ENCODE results near the gene MTARC1.
A peak's percentile ranks its signal among the peaks of the same experiment; 100 is the strongest.

MTARC1 gene

GRCh38 chr1:220798338-220798737, 11.6 kb downstream of the MTARC1 start:
- TF ChIP-seq CTCF (IDR thresholded peaks at IDR 0.05; ENCODE audit: low read depth, low read length, missing control alignments), result no peak
- no peak overlapping the region for H3K4me3 ChIP-seq (ENCODE audit: low read depth, low read length)
- no peak for DNase-seq (ENCODE audit: low read depth)

- DNase-seq (ENCODE audit: low read depth), result no peak
- H3K4me3 ChIP-seq (ENCODE audit: low read depth, low read length), result no peak overlapping the region
- TF ChIP-seq CTCF (IDR thresholded peaks at IDR 0.05; ENCODE audit: low read depth, low read length, missing control alignments), result no peak
Observed at GRCh38 chr1:220800262-220800661, 13.5 kb downstream of the MTARC1 start.

- peak; percentile 66 for TF ChIP-seq CTCF (IDR thresholded peaks at IDR 0.05; ENCODE audit: low read depth, low read length, missing control alignments)
- no peak for DNase-seq (ENCODE audit: low read depth)
- H3K4me3 ChIP-seq (ENCODE audit: low read depth, low read length), result no peak overlapping the region
Observed at GRCh38 chr1:220803401-220804201, 16.9 kb downstream of the MTARC1 start.

GRCh38 chr1:220804202-220804586, 17.5 kb downstream of the MTARC1 start:
- no peak overlapping the region for H3K4me3 ChIP-seq (ENCODE audit: low read depth, low read length)
- no peak for DNase-seq (ENCODE audit: low read depth)
- no peak for TF ChIP-seq CTCF (IDR thresholded peaks at IDR 0.05; ENCODE audit: low read depth, low read length, missing control alignments)

GRCh38 chr1:220806408-220806807, 19.7 kb downstream of the MTARC1 start:
- TF ChIP-seq CTCF (IDR thresholded peaks at IDR 0.05; ENCODE audit: low read depth, low read length, missing control alignments), result no peak
- no peak for DNase-seq (ENCODE audit: low read depth)
- no peak overlapping the region for H3K4me3 ChIP-seq (ENCODE audit: low read depth, low read length)

- H3K4me3 ChIP-seq (ENCODE audit: low read depth, low read length), result no peak overlapping the region
- no peak for DNase-seq (ENCODE audit: low read depth)
- TF ChIP-seq CTCF (IDR thresholded peaks at IDR 0.05; ENCODE audit: low read depth, low read length, missing control alignments), result no peak
Observed at GRCh38 chr1:220807726-220808125, 21.0 kb downstream of the MTARC1 start.

Measured in GM12864 (cell line).